Measurements from ENCODE around the gene THAP7.

Gene THAP7

DNA sequence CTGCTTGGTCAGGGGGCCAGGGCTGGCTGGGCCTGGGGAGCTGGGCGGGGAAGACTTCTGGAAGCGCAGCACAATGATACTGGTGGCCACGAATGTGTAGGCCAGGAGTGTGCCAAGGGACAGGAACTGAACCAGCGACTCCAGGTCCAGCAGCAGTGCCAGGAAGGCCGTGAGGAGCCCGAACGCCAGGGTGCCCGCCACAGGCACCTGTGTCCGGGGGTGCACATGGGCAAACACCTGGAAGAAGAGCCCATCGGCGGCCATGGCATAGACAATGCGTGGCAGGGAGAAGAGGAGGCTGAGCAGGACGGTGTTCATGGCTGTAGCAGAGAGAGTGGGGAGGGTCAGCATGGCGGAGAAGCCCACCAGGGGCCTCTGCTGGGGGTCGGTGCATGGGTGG lies 28.1 kb upstream of the THAP7 start:
- Histone ChIP-seq H4K20me1 (ENCODE audit: insufficient read depth, low read length) (no peaks in the 10 kb centered on the region), H3K9ac (ENCODE audit: low read length) (no peak overlapping the region), H3K9me3 (ENCODE audit: insufficient read depth, low read length) (no peaks in the 10 kb centered on the region), H3K4me1 (ENCODE audit: low read length) (no peaks in the 10 kb centered on the region), H3K4me3 (ENCODE audit: low read length) (no peak overlapping the region), H2AFZ (ENCODE audit: low read depth, low read length) (no peak overlapping the region), H3K79me2 (ENCODE audit: low read length) (no peaks in the 10 kb centered on the region), H3K4me2 (ENCODE audit: low read length) (no peak overlapping the region), H3K36me3 (replicated peaks; ENCODE audit: low read depth, low read length) (no peaks in the 10 kb centered on the region), H3K27me3 (ENCODE audit: low read depth, low read length) (no peaks in the 10 kb centered on the region), H3K27ac (ENCODE audit: low read length) (no peak overlapping the region)
- TF ChIP-seq EZH2phosphoT487 (IDR thresholded peaks at IDR 0.05; ENCODE audit: low read depth), result no peak
- TF ChIP-seq, protein P1, sequence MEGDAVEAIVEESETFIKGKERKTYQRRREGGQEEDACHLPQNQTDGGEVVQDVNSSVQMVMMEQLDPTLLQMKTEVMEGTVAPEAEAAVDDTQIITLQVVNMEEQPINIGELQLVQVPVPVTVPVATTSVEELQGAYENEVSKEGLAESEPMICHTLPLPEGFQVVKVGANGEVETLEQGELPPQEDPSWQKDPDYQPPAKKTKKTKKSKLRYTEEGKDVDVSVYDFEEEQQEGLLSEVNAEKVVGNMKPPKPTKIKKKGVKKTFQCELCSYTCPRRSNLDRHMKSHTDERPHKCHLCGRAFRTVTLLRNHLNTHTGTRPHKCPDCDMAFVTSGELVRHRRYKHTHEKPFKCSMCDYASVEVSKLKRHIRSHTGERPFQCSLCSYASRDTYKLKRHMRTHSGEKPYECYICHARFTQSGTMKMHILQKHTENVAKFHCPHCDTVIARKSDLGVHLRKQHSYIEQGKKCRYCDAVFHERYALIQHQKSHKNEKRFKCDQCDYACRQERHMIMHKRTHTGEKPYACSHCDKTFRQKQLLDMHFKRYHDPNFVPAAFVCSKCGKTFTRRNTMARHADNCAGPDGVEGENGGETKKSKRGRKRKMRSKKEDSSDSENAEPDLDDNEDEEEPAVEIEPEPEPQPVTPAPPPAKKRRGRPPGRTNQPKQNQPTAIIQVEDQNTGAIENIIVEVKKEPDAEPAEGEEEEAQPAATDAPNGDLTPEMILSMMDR (IDR thresholded peaks at IDR 0.05; ENCODE audit: low read depth, low read length), result no peak

DNA sequence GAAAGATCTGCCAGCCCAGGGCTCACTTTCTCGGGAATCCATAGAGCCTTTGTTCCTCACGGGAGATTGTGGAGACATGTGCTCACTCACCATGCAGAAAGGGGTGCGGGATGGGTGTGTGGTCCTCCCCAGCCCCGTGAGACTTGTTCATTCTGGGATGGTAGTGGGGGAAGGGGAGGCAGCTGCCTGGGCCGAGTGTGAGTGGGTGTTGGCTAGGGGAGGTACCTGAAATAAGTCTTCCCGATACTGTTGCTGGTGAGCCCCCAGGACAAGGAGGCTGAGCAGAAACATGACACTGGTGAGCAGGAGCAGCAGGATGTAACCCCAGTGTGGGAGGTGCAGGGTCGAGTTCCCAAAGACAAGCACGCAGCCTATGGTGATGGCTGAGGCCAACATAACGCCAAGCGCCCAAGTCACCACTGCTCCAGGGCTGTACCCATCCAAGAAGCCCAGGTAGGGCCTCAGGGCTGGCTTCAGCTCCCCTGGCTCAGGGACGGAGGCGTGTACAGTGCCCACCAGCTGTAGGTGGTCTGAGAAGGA lies 27.6 kb upstream of the THAP7 start:
- H3K36me3 ChIP-seq (replicated peaks; ENCODE audit: low read depth, low read length), result no peaks in the 10 kb centered on the region
- H2AFZ ChIP-seq (ENCODE audit: low read depth, low read length), result no peak overlapping the region
- no peaks in the 10 kb centered on the region for H3K9me3 ChIP-seq (ENCODE audit: insufficient read depth, low read length)
- H3K27me3 ChIP-seq (ENCODE audit: low read depth, low read length), result no peaks in the 10 kb centered on the region
- TF ChIP-seq, protein P1 (IDR thresholded peaks at IDR 0.05; ENCODE audit: low read depth, low read length), result no peak
- no peak for TF ChIP-seq EZH2phosphoT487 (IDR thresholded peaks at IDR 0.05; ENCODE audit: low read depth)
- H3K4me1 ChIP-seq (ENCODE audit: low read length), result no peaks in the 10 kb centered on the region
- no peaks in the 10 kb centered on the region for H4K20me1 ChIP-seq (ENCODE audit: insufficient read depth, low read length)
- H3K27ac ChIP-seq (ENCODE audit: low read length), result no peak overlapping the region
- H3K79me2 ChIP-seq (ENCODE audit: low read length), result no peaks in the 10 kb centered on the region
- no peak overlapping the region for H3K4me2 ChIP-seq (ENCODE audit: low read length)
- H3K9ac ChIP-seq (ENCODE audit: low read length), result no peak overlapping the region
- H3K4me3 ChIP-seq (ENCODE audit: low read length), result no peak overlapping the region

DNA sequence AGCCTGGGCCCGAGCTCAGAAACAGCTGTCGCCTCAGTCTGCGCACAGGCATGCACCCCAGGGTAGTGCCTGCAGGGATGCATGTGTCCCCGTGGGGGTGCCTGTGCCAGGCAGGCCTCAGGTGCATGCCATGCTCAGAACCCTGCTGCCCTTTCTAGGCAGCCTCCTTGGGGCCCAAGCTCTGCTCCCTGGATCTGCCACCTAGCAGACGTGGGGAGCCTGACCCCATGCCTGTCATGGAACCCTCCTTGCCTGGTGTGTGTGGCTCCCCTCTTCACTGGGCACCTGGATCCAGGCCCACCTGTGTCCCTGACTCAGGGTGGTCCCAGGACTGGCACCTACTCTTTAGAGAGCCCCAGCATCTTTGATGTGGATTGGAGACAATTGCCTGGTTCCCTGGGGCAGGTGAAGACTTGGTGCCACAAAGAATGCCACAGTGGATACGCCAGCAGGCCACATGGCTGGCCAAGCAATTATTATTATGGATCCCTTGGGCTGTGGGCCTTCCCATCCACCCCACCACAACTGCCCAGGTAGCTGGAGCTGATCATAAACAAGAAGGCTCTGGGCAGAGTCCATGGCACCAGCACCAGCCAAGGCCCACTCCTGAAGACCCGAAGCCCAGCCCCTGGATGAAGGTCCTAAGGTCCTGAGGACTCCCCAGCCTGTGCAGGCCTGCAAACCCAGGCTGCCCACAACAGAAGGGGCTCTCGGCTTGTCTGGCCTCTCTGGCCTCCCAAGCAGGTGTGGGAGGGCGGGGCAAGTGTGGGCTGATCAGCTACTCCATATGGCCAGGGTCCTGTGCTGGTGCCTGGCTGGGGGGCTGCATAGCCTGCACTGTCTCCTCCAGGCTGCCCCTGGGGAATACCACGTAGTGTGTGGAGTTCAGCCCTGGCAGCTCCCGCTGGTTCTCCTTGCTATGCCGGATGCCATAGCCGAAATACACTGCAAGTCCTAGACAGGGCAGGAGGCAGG lies 26.6 kb upstream of the THAP7 start:
- TF ChIP-seq, protein P1 (IDR thresholded peaks at IDR 0.05; ENCODE audit: low read depth, low read length), result no peak
- no peak for TF ChIP-seq EZH2phosphoT487 (IDR thresholded peaks at IDR 0.05; ENCODE audit: low read depth)
- Histone ChIP-seq H3K4me1 (ENCODE audit: low read length) (no peaks in the 10 kb centered on the region), H2AFZ (ENCODE audit: low read depth, low read length) (no peak overlapping the region), H3K27me3 (ENCODE audit: low read depth, low read length) (no peaks in the 10 kb centered on the region), H3K36me3 (replicated peaks; ENCODE audit: low read depth, low read length) (no peaks in the 10 kb centered on the region), H4K20me1 (ENCODE audit: insufficient read depth, low read length) (no peaks in the 10 kb centered on the region), H3K9me3 (ENCODE audit: insufficient read depth, low read length) (no peaks in the 10 kb centered on the region), H3K9ac (ENCODE audit: low read length) (no peak overlapping the region), H3K27ac (ENCODE audit: low read length) (no peak overlapping the region), H3K4me2 (ENCODE audit: low read length) (no peak overlapping the region), H3K79me2 (ENCODE audit: low read length) (no peaks in the 10 kb centered on the region), H3K4me3 (ENCODE audit: low read length) (no peak overlapping the region)
